B cell (primary cell): Measurements from ENCODE around the gene CCNF.

Experiments used
- CTCF ChIP-seq: fragments of 200-600 bp; IDR thresholded peaks from one replicate; pipeline ENCODE4 v1.8.0; 2022; ENCODE audit warnings: antibody characterized with exemption, mild to moderate bottlenecking
- EZH2 ChIP-seq: IDR thresholded peaks from 2 replicates; pipeline ENCODE4 v1.6.1; 2012; ENCODE audit warnings: borderline replicate concordance, low read depth, mild to moderate bottlenecking, moderate library complexity, low read length; ENCODE audit not compliant: insufficient read depth, poor library complexity, severe bottlenecking

DNA sequence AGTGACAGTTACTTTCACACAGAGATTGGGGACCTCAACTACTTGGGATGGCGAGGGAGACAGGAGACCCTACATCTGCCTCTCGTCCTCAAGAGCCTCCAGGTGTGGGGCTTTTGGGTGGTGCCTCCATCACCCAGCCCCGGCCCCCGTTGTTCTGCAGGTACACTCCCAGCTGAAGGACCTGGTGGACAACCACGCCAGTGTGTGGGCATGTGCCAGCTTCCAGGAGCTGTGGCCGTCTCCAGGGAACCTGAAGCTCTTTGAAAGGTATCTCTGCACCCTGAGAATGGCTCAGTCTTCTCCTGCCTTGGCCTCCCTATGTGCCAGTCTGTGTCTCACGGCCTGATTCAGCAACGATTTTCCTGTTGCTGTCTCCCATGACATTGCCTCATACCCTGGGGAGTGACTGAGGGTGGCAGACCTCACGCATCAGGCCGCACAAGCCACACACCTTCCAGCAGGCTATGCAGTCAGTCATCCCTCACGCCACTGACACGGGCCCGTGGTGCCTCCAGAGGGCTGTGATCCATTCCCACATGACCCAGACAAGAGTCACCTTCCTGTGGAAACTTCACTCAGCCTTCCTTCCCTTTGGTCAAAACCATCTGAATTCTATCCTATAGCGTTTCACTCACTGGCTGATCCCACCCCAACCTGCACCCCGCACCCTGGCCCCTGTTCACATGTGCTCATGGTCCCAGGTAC lies 3.7 kb downstream of the CCNF start:
- TF ChIP-seq EZH2 (no peak), CTCF (no peak)
